Liver (tissue), 3 donors: ENCODE data around the gene REXO1.
"Not testable (repeated sequence)": the region's sequence is repeated elsewhere in the genome, so short reads cannot be mapped to it uniquely, and the experiment has no call there.

Experiments used
- CTCF ChIP-seq: fragments of 150-350 bp; IDR thresholded peaks from 2 replicates; pipeline ENCODE4 v1.5.1; 2017; ENCODE audit warnings: improper control_type of control experiment, low read depth, low read length; ENCODE audit not compliant: missing input control
- HNF4G ChIP-seq: IDR thresholded peaks from 2 replicates; pipeline ENCODE4 v1.6.1; 2016; ENCODE audit warnings: antibody characterized with exemption
- donor health status: healthy.
- donor health status: healthy.

GRCh38 chr19:1797313-1797712 is 51.0 kb downstream of the REXO1 start:
- not testable (repeated sequence) for TF ChIP-seq CTCF, HNF4G
